K562 treated with DMSO at 1 percent for 24 hours (cell line): ENCODE results near the gene SMAD7. TPM values are rescaled to one million over a fixed set of nuclear protein-coding genes. Genes with fewer than 3 reads are reported as not detected.

ENCODE experiments used
- total RNA-seq: library from RNA; unstranded; fragments of 300-600 nt; gene quantifications from 2 replicates; pipeline ENCODE4 v1.2.3, GENCODE V29; 2022; ENCODE audit warnings: low read depth; ENCODE audit not compliant: insufficient read depth

SMAD7 gene, protein sequence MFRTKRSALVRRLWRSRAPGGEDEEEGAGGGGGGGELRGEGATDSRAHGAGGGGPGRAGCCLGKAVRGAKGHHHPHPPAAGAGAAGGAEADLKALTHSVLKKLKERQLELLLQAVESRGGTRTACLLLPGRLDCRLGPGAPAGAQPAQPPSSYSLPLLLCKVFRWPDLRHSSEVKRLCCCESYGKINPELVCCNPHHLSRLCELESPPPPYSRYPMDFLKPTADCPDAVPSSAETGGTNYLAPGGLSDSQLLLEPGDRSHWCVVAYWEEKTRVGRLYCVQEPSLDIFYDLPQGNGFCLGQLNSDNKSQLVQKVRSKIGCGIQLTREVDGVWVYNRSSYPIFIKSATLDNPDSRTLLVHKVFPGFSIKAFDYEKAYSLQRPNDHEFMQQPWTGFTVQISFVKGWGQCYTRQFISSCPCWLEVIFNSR
- total RNA-seq = 12.0 and 12.9 TPM in 2 replicates

DNA sequence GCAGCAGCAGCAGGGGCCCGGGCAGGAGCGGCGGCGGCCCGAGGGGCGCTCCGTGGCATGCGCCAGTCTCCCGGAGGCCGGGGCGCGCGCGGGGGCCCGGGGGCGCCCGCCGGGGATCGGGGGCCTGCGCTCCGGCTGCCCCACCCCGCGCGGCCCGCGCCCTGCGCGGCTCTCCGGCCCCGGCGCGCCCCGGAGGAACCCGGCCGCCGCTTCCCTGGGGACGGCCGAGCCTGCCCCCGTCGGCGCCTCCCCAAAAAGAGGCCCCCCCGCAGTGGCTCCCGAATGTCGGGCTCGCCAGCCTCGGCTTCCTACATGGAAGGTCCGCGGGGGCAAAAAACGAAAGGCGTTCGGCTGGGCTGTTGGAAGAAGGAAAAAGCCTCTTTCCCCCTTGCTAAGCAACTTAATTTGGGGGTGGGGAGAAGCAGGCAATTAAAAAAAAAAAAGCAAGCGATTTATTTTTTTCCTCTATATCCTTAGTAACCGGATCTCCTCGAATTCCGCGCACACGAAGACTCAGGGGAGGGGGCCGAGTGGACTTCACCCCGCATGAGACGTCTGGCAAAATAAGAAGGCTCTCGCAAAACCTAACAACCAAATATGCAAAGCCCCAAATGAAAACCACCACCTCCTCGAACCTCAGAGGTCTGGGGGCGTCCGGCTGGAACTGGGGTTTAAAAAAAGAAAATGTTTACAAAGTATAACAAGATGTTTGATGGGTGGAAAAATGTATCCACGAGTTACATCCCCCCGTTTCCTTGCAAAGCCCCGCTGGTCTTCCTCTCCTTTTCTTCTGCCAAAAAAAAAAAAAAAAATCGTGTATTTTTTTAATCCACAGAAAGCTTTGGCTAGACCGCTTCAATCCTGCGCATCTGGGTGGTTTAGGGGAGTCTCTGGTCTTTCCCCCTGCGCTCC is at the start of gene SMAD7:
Gene SMAD7, minus strand, starts transcription at position 430 of the 912 bp plus-strand sequence. CDS start 541 bp downstream, outside the sequence.

